ENCODE measurements around the gene STEAP3. TPM values are rescaled to one million over a fixed set of nuclear protein-coding genes. Genes with fewer than 3 reads are reported as not detected.

Gene STEAP3
- total RNA-seq, 1 experiment from 2014 or later, result 32.3 TPM

- POLR2A ChIA-PET, result interaction anchor here (1.3 kb wide), 1 partner anchor 19 kb away, joined by 4 read pairs; no protein-coding TSS in a partner anchor
- CTCF ChIA-PET, result no interaction called here
- ATAC-seq, result no peak
- no peaks in the 10 kb centered on the region for H3K36me3 ChIP-seq (ENCODE audit: control insufficient read depth in 1 of 2, insufficient read depth in 2 of 2, low read length in 2 of 2)
- H4K20me1 ChIP-seq (ENCODE audit: insufficient read depth), result no peaks in the 10 kb centered on the region
- no peak overlapping the region for H3K4me2 ChIP-seq (ENCODE audit: low read length)
- RAD21 ChIA-PET (ENCODE audit: low non-redundant PET in 1 of 2, low total read pairs in 2 of 2, uncharacterized antibody in 2 of 2, unreplicated experiment in 2 of 2), result no interaction called here
- H3K4me3 ChIP-seq (replicated peaks in 1 of 2; ENCODE audit: low read depth in 1 of 2, low read length in 2 of 2), result no peak overlapping the region
- no peak overlapping the region for H3K27ac ChIP-seq (ENCODE audit: low read depth, low read length)
- no peaks in the 10 kb centered on the region for H3K79me2 ChIP-seq (ENCODE audit: insufficient read depth, low read length)
- no peak for DNase-seq (ENCODE audit: low read depth, low spot score)
- no peak overlapping the region for H2AFZ ChIP-seq (ENCODE audit: low read depth, low read length, poor library complexity, severe bottlenecking)
- H3K9ac ChIP-seq (ENCODE audit: low read length), result no peak overlapping the region
- no peaks in the 10 kb centered on the region for H3K27me3 ChIP-seq (ENCODE audit: insufficient read depth, low read length)
- intact Hi-C loops (cut with micrococcal nuclease), result no loop called here
- TF ChIP-seq MAX (IDR thresholded peaks at IDR 0.05) (no peak), ELF1 (IDR thresholded peaks at IDR 0.05; ENCODE audit: borderline replicate concordance, low read depth) (no peak), TCF7L2 (IDR thresholded peaks at IDR 0.05; ENCODE audit: borderline replicate concordance, extremely low read depth, insufficient read depth, insufficient read length) (no peak), JUND (IDR thresholded peaks at IDR 0.05) (no peak), CBX3 (IDR thresholded peaks at IDR 0.05; ENCODE audit: low read depth) (no peak), EZH2 (IDR thresholded peaks at IDR 0.05) (no peak), CEBPB (IDR thresholded peaks at IDR 0.05; ENCODE audit: low read depth) (no peak), SIN3A (IDR thresholded peaks at IDR 0.05; ENCODE audit: low read depth) (no peak), EZH2phosphoT487 (IDR thresholded peaks at IDR 0.05; ENCODE audit: borderline replicate concordance) (no peak), SP1 (IDR thresholded peaks at IDR 0.05; ENCODE audit: low read depth) (no peak), FOSL1 (IDR thresholded peaks at IDR 0.05; ENCODE audit: low read depth) (no peak), POLR2AphosphoS5 (IDR thresholded peaks at IDR 0.05; ENCODE audit: low read depth, low read length) (no peak), YY1 (IDR thresholded peaks at IDR 0.05; ENCODE audit: extremely low read depth, insufficient replicate concordance, low read depth, low read length) (no peak), EGR1 (IDR thresholded peaks at IDR 0.05; ENCODE audit: low read depth) (no peak), SRF (IDR thresholded peaks at IDR 0.05; ENCODE audit: low read depth) (no peak), ZNF274 (IDR thresholded peaks at IDR 0.05; ENCODE audit: low read depth, low read length) (no peak), ATF3 (IDR thresholded peaks at IDR 0.05) (no peak), REST (IDR thresholded peaks at IDR 0.05; ENCODE audit: low read depth) (no peak)
- H3K9me2 ChIP-seq (ENCODE audit: insufficient read depth), result no peaks in the 10 kb centered on the region
- no peaks in the 10 kb centered on the region for H3K4me1 ChIP-seq (ENCODE audit: control insufficient read depth in 1 of 2, insufficient read depth in 2 of 2, low read length in 2 of 2)
- BruUV-seq (replicated peaks), result no TSS peak
- no peaks in the 10 kb centered on the region for H3K9me3 ChIP-seq (ENCODE audit: control insufficient read depth in 1 of 2, insufficient read depth in 1 of 2, low read depth in 1 of 2, low read length in 2 of 2)
Observed at GRCh38 chr2:119278946-119279345, 55.3 kb downstream of the STEAP3 start.

All from HCT116 (cell line).